HepG2 (cell line): ENCODE results near the gene SNCA. TPM values are rescaled to one million over a fixed set of nuclear protein-coding genes. Genes with fewer than 3 reads are reported as not detected.

Source experiments
- ATAC-seq: fragments of 200-7000 bp; cut with Tn5 transposase; 3 replicates; pipeline ENCODE4 v1.9.1; 2020; ENCODE audit warnings: mild to moderate bottlenecking, moderate library complexity
- Bru-seq: library from RNA; stranded (reverse); fragments of 400-500 nt; gene quantifications from one replicate; lab custom pipeline; 2021; lab: Mats Ljungman, UMichigan
- BruChase-seq, 2 experiments: library from RNA; stranded (reverse); fragments of 400-500 nt; gene quantifications; one replicate each; lab custom pipeline; 2021; lab: Mats Ljungman, UMichigan
- BruUV-seq: library from RNA; stranded (reverse); fragments of 400-500 nt; replicated peaks from 2 replicates; lab custom pipeline; 2021; lab: Mats Ljungman, UMichigan
- CTCF ChIA-PET: fragments of 300-600 bp; formaldehyde crosslinking; extraction: SDS; loops from one replicate; lab custom pipeline; 2021; ENCODE audit warnings: low total read pairs, inconsistent platforms, low intra/inter-chr PET ratio; lab: Yijun Ruan, JAX
- POLR2A ChIA-PET: fragments of 350-600 bp; sonication (Branson Sonifier 250); formaldehyde crosslinking; loops from one replicate; lab custom pipeline; 2020; ENCODE audit warnings: antibody characterized with exemption, inconsistent platforms; lab: Yijun Ruan, JAX
- DNase-seq: peaks from one replicate; pipeline ENCODE4 v3.0.0-alpha.2; 2015; ENCODE audit warnings: low spot score
- FAIRE-seq: peaks from 3 replicates; lab custom pipeline; 2011; peaks lifted over from hg19 to GRCh38; lab: Jason Lieb, UNC
- H2AFZ ChIP-seq: one replicate; pipeline ENCODE4 v1.6.1; 2011; ENCODE audit warnings: low read length, inconsistent platforms
- H3K27ac ChIP-seq: fragments of 300-600 bp; 3 replicates; pipeline ENCODE4 v1.8.0; 2011; ENCODE audit warnings: mixed run types, mild to moderate bottlenecking, mixed read lengths, low read length, inconsistent platforms; ENCODE audit not compliant: insufficient read depth; ENCODE audit errors: extremely low read length
- H3K27me3 ChIP-seq, 2 experiments: fragments of 200-600 bp in 1 of 2; 2 replicates in 1 of 2; 3 replicates in 1 of 2; pipeline versions ENCODE4 v1.6.0 to v1.8.0; 2011; ENCODE audit warnings: low read length in 2 of 2, mild to moderate bottlenecking in 2 of 2, moderate library complexity in 2 of 2, inconsistent platforms in 1 of 2; ENCODE audit not compliant: insufficient read depth in 2 of 2, control insufficient read depth in 1 of 2
- H3K36me3 ChIP-seq, 2 experiments: fragments of 200-600 bp in 1 of 2; replicated peaks in 1 of 2; 2 replicates in 1 of 2; 3 replicates in 1 of 2; pipeline versions ENCODE4 v1.5.1 to v1.8.0; 2011; ENCODE audit warnings: low read length in 2 of 2, inconsistent platforms in 1 of 2; ENCODE audit not compliant: insufficient read depth in 2 of 2, control insufficient read depth in 1 of 2
- H3K4me1 ChIP-seq: 2 replicates; pipeline ENCODE4 v1.5.1; 2012; ENCODE audit warnings: low read length, inconsistent platforms; ENCODE audit not compliant: insufficient read depth
- H3K4me2 ChIP-seq: 2 replicates; pipeline ENCODE4 v1.6.0; 2011; ENCODE audit warnings: low read depth, low read length, inconsistent platforms
- H3K4me3 ChIP-seq, 3 experiments: fragments of 200-600 bp in 1 of 3; sonication (generic), shearing (Covaris generic) in 1 of 3; replicated peaks in 1 of 3; 2 replicates each; pipeline ENCODE4 v1.5.1; 2011 to 2016; ENCODE audit warnings: low read length in 3 of 3, inconsistent platforms in 2 of 3, low read depth in 2 of 3, mild to moderate bottlenecking in 2 of 3, control low read depth in 1 of 3, mixed read lengths in 1 of 3; ENCODE audit not compliant: insufficient read depth in 1 of 3
- H3K79me2 ChIP-seq: one replicate; pipeline ENCODE4 v1.6.1; 2011; ENCODE audit warnings: low read length, inconsistent platforms; ENCODE audit not compliant: insufficient read depth
- H3K9ac ChIP-seq: 2 replicates; pipeline ENCODE4 v1.6.0; 2011; ENCODE audit warnings: mild to moderate bottlenecking, low read depth, low read length, inconsistent platforms; ENCODE audit not compliant: insufficient read depth
- H3K9me3 ChIP-seq: 2 replicates; pipeline ENCODE4 v1.5.1; 2012; ENCODE audit warnings: mild to moderate bottlenecking, low read length
- H4K20me1 ChIP-seq: 2 replicates; pipeline ENCODE4 v1.6.0; 2011; ENCODE audit warnings: inconsistent platforms, mild to moderate bottlenecking, low read length, moderate library complexity; ENCODE audit not compliant: insufficient read depth
- CAMTA2 ChIP-seq: sonication (generic); formaldehyde crosslinking; IDR thresholded peaks from 2 replicates; pipeline ENCODE4 v1.4.0; 2020; ENCODE audit warnings: mild to moderate bottlenecking, missing genetic modification reagents, borderline replicate concordance
- HNF4A ChIP-seq: sonication (generic); formaldehyde crosslinking; IDR thresholded peaks from 2 replicates; pipeline ENCODE4 v1.4.0; 2020; ENCODE audit warnings: missing genetic modification reagents
- MYC ChIP-seq: sonication (generic); formaldehyde crosslinking; IDR thresholded peaks from 2 replicates; pipeline ENCODE4 v1.9.0; 2021; ENCODE audit warnings: missing genetic modification reagents, borderline replicate concordance
- NFIC ChIP-seq: IDR thresholded peaks from 2 replicates; pipeline ENCODE4 v1.6.1; 2012; ENCODE audit warnings: mild to moderate bottlenecking, low read length, inconsistent platforms
- SKI ChIP-seq: fragments of 450-650 bp; IDR thresholded peaks from one replicate; pipeline ENCODE4 v1.6.1; 2018; ENCODE audit warnings: mild to moderate bottlenecking; ENCODE audit not compliant: partially characterized antibody
- YEATS4 ChIP-seq: sonication (generic); formaldehyde crosslinking; IDR thresholded peaks from 2 replicates; pipeline ENCODE4 v1.4.0; 2020; ENCODE audit warnings: missing genetic modification reagents, borderline replicate concordance
- ZNF124 ChIP-seq: sonication (generic); formaldehyde crosslinking; IDR thresholded peaks from 2 replicates; pipeline ENCODE4 v1.4.0; 2020; ENCODE audit warnings: missing genetic modification reagents
- WGBS: methylation state at CpG from one replicate; pipeline ENCODE4 v1.1.6; 2017; ENCODE audit warnings: low lambda C conversion rate; 5-methylcytosine and 5-hydroxymethylcytosine counted together
- in situ Hi-C: cut with HindIII; loops from 2 replicates; pipeline ENCODE4 v1.10.0; 2017; ENCODE audit warnings: low pct_unique_long_range_greater_than_20kb; ENCODE audit not compliant: extremely low pct_ligation_motif_present
- intact Hi-C: fragments of 100-400 bp; cut with micrococcal nuclease; formaldehyde crosslinking; loops from one replicate; pipeline ENCODE4 v1.10.0; 2022; ENCODE audit not compliant: unreplicated experiment
- long read RNA-seq, 2 experiments: library from RNA in 1 of 2; library from polyadenylated mRNA in 1 of 2; stranded (forward) in 1 of 2; unstranded in 1 of 2; transcript quantifications; one replicate each; pipeline ENCODE4 v2.0.0, GENCODE V29; 2019 to 2022
- polyA minus RNA-seq, 3 experiments: library from RNA; depleted of rRNA, polyadenylated mRNA; stranded (reverse); fragments of >200 nt; gene quantifications; 2 replicates each; pipeline ENCODE4 v1.2.3, GENCODE V29; 2011; ENCODE audit warnings: low replicate concordance in 1 of 3
- polyA plus RNA-seq, 8 experiments: library from polyadenylated mRNA; depleted of rRNA in 3 of 8; stranded (reverse) in 7 of 8; unstranded in 1 of 8; fragments of >200 nt; fragmentation: Illumina TruSeq in 4 of 8; extraction: Trizol in 4 of 8; gene quantifications; 2 replicates each; pipeline versions ENCODE4 v1.2.1 to v1.2.3, GENCODE V29; 2011 to 2016; ENCODE audit warnings: low read depth in 4 of 8, missing spikeins in 1 of 8, mixed read lengths in 1 of 8; ENCODE audit not compliant: insufficient read depth in 1 of 8
- total RNA-seq, 5 experiments: library from RNA; depleted of rRNA; stranded (reverse); fragments of >200 nt; fragmentation: Illumina TruSeq; extraction: Trizol; gene quantifications; 2 replicates each; pipeline ENCODE4 v1.2.3, GENCODE V29; 2016; ENCODE audit warnings: low read depth in 1 of 5
- TF ChIP-seq, protein P1 (sequence below): sonication (generic); formaldehyde crosslinking; IDR thresholded peaks from 2 replicates; pipeline ENCODE4 v1.5.0; 2020; ENCODE audit warnings: missing genetic modification reagents
- TF ChIP-seq, protein P2 (sequence below): sonication (generic); formaldehyde crosslinking; IDR thresholded peaks from 2 replicates; pipeline ENCODE4 v1.4.0; 2020; ENCODE audit warnings: missing genetic modification reagents, borderline replicate concordance
- TF ChIP-seq, protein P3 (sequence below): sonication (generic); formaldehyde crosslinking; IDR thresholded peaks from 2 replicates; pipeline ENCODE4 v1.4.0; 2020; ENCODE audit warnings: mild to moderate bottlenecking, missing genetic modification reagents
- TF ChIP-seq, protein P4 (sequence below): IDR thresholded peaks from 2 replicates; pipeline ENCODE4 v1.6.1; 2016; ENCODE audit warnings: mild to moderate bottlenecking, missing biosample characterization, missing genetic modification reagents
- TF ChIP-seq, protein P5 (sequence below): sonication (generic); formaldehyde crosslinking; IDR thresholded peaks from 2 replicates; pipeline ENCODE4 v1.8.1; 2023; ENCODE audit warnings: mild to moderate bottlenecking, moderate library complexity, missing genetic modification reagents

The SNCA gene
- not detected in 2 replicates for total RNA-seq (2016; rRNA removed; fragmentation: Illumina TruSeq; extraction: Trizol)
- total RNA-seq (2016; cell fraction: cytosol; rRNA removed; fragmentation: Illumina TruSeq; extraction: Trizol; ENCODE audit: low read depth) = not detected in 2 replicates
- total RNA-seq (2016; cell fraction: insoluble cytoplasmic fraction; rRNA removed; fragmentation: Illumina TruSeq; extraction: Trizol) = not detected in 2 replicates
- total RNA-seq (2016; cell fraction: membrane; rRNA removed; fragmentation: Illumina TruSeq; extraction: Trizol) = not detected in 2 replicates
- total RNA-seq (2016; cell fraction: nucleus; rRNA removed; fragmentation: Illumina TruSeq; extraction: Trizol) = not detected in 2 replicates
- polyA plus RNA-seq (2011; rRNA removed) = not detected in 2 replicates
- not detected in 2 replicates for polyA plus RNA-seq (2011; cell fraction: cytosol; rRNA removed)
- polyA plus RNA-seq (2011; cell fraction: nucleus; rRNA removed) = not detected in 2 replicates
- 0.11 TPM in 1 of 2 replicates, not detected in the other for polyA plus RNA-seq (2012)
- polyA plus RNA-seq (2016; cell fraction: cytosol; fragmentation: Illumina TruSeq; extraction: Trizol; ENCODE audit: low read depth) = not detected in 2 replicates
- polyA plus RNA-seq (2016; cell fraction: insoluble cytoplasmic fraction; fragmentation: Illumina TruSeq; extraction: Trizol; ENCODE audit: low read depth) = not detected in 2 replicates
- polyA plus RNA-seq (2016; cell fraction: membrane; fragmentation: Illumina TruSeq; extraction: Trizol; ENCODE audit: low read depth) = not detected in 2 replicates
- not detected in 2 replicates for polyA plus RNA-seq (2016; cell fraction: nucleus; fragmentation: Illumina TruSeq; extraction: Trizol; ENCODE audit: insufficient read depth, low read depth)
- polyA minus RNA-seq (2011; rRNA and poly(A)+ RNA removed; ENCODE audit: low replicate concordance) = 0.44 TPM in 1 of 2 replicates, not detected in the other
- polyA minus RNA-seq (2011; cell fraction: cytosol; rRNA and poly(A)+ RNA removed) = not detected in 2 replicates
- polyA minus RNA-seq (2011; cell fraction: nucleus; rRNA and poly(A)+ RNA removed) = not detected in 2 replicates
- not detected for Bru-seq, nascent RNA
- BruChase-seq, experiment 1, labeled RNA remaining after a 6-hour chase = not detected
- BruChase-seq, experiment 2, labeled RNA remaining after a 2-hour chase = percentile 2 among the genes with signal in this experiment
- long read RNA-seq, experiment 1 = 0 reads
- long read RNA-seq, experiment 2 = 0 reads

DNA sequence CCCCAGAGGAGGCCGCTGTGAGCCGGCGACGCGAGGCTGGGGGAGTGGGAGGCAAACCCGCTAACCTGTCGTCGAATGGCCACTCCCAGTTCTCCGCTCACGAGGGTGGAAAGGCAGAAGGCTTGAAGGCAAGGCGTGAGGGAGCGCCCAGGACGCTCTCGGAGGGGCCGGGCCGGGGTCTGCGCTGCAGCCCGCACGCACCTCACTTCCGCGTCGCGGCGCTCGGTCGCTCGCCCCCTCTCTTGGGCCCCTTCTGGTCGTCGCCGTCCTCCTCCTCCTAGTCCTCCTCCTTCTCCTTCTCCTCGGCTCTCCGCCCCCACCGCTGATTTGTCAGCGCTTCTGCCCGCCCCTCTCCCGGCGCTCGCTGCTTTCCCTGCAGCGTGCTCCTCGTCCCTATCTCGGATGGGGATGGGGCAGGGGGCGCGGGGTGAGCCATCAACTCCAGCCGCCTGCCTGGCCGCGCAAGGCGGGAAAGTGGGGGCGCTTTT, at the start of gene SNCA:
Gene SNCA (minus strand): TSS at position 265 of the 488 bp plus-strand sequence. CDS start 1,494 bp downstream, outside the sequence.
- no peak within 1 kb of the TSS for H3K9ac ChIP-seq

More for the DNA sequence above, at the start of gene SNCA:
- WGBS = 47% methylated on average over 43 of the region's 48 CpGs
- Histone ChIP-seq H3K4me1 (no peaks in the 10 kb centered on the region), H3K27ac (no peak within 1 kb of the TSS), H3K4me3 (no peak within 1 kb of the TSS), H3K79me2 (no peaks in the 10 kb centered on the region), H4K20me1 (no peaks in the 10 kb centered on the region), H3K4me2 (no peak within 1 kb of the TSS), H3K36me3 (no peaks in the 10 kb centered on the region), H3K27me3 (peaks cover 2 to 10% of the 10 kb centered on the region in 2 experiments; a peak in 3 of 5 replicates), H3K9me3 (no peaks in the 10 kb centered on the region), H2AFZ (no peak within 1 kb of the TSS)
- ChIA-PET CTCF (no interaction called here), POLR2A (no interaction called here)
- BruUV-seq = no TSS peak
- DNase-seq = no peak
- TF ChIP-seq, protein P1, sequence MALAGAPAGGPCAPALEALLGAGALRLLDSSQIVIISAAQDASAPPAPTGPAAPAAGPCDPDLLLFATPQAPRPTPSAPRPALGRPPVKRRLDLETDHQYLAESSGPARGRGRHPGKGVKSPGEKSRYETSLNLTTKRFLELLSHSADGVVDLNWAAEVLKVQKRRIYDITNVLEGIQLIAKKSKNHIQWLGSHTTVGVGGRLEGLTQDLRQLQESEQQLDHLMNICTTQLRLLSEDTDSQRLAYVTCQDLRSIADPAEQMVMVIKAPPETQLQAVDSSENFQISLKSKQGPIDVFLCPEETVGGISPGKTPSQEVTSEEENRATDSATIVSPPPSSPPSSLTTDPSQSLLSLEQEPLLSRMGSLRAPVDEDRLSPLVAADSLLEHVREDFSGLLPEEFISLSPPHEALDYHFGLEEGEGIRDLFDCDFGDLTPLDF (CRISPR knock-in tag) = no peak
- TF ChIP-seq HNF4A (no peak), MYC (no peak), CAMTA2 (CRISPR knock-in tag) (no peak), SKI (no peak), ZNF124 (CRISPR knock-in tag) (no peak), NFIC (no peak), YEATS4 (CRISPR knock-in tag) (no peak)
- TF ChIP-seq, protein P2, sequence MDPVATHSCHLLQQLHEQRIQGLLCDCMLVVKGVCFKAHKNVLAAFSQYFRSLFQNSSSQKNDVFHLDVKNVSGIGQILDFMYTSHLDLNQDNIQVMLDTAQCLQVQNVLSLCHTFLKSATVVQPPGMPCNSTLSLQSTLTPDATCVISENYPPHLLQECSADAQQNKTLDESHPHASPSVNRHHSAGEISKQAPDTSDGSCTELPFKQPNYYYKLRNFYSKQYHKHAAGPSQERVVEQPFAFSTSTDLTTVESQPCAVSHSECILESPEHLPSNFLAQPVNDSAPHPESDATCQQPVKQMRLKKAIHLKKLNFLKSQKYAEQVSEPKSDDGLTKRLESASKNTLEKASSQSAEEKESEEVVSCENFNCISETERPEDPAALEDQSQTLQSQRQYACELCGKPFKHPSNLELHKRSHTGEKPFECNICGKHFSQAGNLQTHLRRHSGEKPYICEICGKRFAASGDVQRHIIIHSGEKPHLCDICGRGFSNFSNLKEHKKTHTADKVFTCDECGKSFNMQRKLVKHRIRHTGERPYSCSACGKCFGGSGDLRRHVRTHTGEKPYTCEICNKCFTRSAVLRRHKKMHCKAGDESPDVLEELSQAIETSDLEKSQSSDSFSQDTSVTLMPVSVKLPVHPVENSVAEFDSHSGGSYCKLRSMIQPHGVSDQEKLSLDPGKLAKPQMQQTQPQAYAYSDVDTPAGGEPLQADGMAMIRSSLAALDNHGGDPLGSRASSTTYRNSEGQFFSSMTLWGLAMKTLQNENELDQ (CRISPR knock-in tag) = no peak
- TF ChIP-seq, protein P3, sequence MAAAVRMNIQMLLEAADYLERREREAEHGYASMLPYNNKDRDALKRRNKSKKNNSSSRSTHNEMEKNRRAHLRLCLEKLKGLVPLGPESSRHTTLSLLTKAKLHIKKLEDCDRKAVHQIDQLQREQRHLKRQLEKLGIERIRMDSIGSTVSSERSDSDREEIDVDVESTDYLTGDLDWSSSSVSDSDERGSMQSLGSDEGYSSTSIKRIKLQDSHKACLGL (CRISPR knock-in tag) = no peak
- TF ChIP-seq, protein P4, sequence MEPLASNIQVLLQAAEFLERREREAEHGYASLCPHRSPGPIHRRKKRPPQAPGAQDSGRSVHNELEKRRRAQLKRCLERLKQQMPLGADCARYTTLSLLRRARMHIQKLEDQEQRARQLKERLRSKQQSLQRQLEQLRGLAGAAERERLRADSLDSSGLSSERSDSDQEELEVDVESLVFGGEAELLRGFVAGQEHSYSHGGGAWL (CRISPR knock-in tag) = no peak
- TF ChIP-seq, protein P5, sequence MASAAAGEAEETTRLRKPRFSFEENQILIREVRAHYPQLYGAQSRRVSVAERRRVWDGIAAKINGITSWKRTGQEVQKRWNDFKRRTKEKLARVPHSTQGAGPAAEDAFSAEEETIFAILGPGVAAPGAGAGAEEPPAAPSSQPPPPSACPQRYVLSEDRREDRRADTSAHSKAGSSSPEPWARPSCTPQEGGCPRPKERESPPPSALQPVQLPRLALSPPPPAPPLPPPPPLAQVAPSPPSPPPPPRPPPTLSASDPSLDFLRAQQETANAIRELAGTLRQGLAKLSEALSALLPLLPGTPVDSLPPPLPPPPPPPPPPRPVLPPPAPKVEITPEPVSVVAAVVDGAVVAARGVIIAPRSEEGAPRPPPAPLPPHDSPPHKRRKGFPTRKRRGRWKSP (CRISPR knock-in tag) = no peak
- in situ Hi-C loops = no loop called here
- intact Hi-C loops = no loop called here
- ATAC-seq = no peak
- FAIRE-seq = no peak
